ENCODE data around the gene UTF1.

DNA sequence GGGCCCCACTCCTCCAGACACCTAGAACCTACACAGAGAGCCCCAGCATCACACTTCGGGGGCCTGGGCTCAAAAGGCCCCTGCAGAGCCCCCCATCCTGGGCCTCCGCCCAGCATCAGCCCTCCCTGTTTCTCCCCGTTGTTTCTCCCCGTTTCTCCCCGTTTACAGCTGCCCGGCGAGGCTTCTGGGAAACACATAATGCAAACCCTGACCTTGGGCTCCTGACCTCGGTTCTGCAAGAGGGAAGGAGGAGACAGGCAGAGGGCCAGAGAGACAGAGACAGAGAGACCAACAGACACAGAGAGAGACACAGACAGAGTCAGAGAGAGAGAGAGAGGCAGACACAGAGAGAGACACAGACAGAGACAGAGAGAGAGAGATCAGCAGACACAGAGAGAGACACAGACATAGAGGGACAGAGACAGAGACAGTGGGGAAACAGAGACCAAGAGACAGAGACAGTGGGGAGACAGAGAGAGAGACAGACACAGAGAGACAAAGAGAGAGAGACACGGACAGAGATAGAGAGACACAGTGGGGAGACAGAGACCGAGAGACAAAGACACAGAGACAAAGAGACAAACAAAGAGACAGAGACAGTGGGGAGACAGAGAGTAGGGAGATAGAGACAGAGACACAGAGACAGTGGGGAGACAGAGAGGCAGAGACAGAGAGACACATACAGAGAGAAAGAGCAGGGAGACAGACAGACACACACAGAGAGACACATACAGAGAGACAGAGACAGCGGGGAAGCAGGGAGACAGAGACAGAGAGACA, 20.1 kb downstream of the UTF1 start:
- TF ChIP-seq, protein P1, sequence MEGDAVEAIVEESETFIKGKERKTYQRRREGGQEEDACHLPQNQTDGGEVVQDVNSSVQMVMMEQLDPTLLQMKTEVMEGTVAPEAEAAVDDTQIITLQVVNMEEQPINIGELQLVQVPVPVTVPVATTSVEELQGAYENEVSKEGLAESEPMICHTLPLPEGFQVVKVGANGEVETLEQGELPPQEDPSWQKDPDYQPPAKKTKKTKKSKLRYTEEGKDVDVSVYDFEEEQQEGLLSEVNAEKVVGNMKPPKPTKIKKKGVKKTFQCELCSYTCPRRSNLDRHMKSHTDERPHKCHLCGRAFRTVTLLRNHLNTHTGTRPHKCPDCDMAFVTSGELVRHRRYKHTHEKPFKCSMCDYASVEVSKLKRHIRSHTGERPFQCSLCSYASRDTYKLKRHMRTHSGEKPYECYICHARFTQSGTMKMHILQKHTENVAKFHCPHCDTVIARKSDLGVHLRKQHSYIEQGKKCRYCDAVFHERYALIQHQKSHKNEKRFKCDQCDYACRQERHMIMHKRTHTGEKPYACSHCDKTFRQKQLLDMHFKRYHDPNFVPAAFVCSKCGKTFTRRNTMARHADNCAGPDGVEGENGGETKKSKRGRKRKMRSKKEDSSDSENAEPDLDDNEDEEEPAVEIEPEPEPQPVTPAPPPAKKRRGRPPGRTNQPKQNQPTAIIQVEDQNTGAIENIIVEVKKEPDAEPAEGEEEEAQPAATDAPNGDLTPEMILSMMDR (IDR thresholded peaks at IDR 0.05): no peak
- TF ChIP-seq POLR2A (IDR thresholded peaks at IDR 0.05): no peak
